Heart left ventricle (tissue), 13 donors: ENCODE results near the gene SHANK3.

Source experiments
- POLR2A ChIP-seq, 2 donors: fragments of 450-650 bp; IDR thresholded peaks; one replicate each; pipeline ENCODE4 v1.6.1; 2017; ENCODE audit warnings: antibody characterized with exemption in 2 of 2, mild to moderate bottlenecking in 2 of 2, moderate library complexity in 2 of 2
- TF ChIP-seq, protein P1 (sequence below), 12 donors: fragments of 200-600 bp; sonication (generic) in 4 of 12; IDR thresholded peaks; one replicate each; pipeline versions ENCODE4 v1.5.0 to v1.8.0; 2018 to 2022; ENCODE audit warnings: antibody characterized with exemption in 12 of 12, mild to moderate bottlenecking in 5 of 12
- donor health status: ischemic (EF 13 %, LVEDD 7.1; RV severe dilation, severe dysfunction).
- donor health status: DM: no; HTN: yes; CAD: no.
- donor health status: DM: no; HTN: no; CAD: no.
- donor health status: ischemic (EF 25% LVEDD 6.9; RV normal size, moderate dysfunction).
- donor health status: ischemic (EF 25% LVEDD 5.7; RV mildly dilated, moderate dysfunction).
- donor health status: ischemic (EF 35%, LVEDD 5.7; RV mildly dilated, moderate dysfunction).
- donor health status: nonischemic (EF 11% LVEDD 7.7; RV severe dilation, severe dysfunction).
- donor health status: DM: yes; HTN: yes; CAD: no.
- donor health status: PGD.
- donor health status: ischemic (EF 29% LVEDD 5.4; RV normal size, mild dysfunction).
- donor health status: nonischemic (EF 23%, LVEDD 6.1; RV moderate dilation, normal function).

DNA sequence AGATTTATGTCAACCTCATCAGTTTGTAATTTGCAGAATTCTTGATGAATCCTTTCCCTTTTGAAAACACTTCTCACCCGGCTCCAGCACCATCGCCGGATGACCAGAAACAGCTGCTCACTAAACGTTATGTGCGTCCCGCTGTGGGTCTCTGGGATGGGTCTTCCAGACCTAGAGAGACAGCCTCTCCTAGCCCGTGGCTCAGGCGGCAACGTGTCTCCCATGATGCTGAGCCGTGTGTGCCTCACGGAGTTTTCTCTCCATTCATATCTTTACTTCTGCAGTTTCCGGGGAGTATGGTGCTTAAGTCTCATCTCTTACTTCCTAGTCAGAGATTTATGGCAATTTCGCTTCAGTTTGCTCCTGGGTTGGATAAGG lies 40.4 kb downstream of the SHANK3 start:
- TF ChIP-seq, protein P1, sequence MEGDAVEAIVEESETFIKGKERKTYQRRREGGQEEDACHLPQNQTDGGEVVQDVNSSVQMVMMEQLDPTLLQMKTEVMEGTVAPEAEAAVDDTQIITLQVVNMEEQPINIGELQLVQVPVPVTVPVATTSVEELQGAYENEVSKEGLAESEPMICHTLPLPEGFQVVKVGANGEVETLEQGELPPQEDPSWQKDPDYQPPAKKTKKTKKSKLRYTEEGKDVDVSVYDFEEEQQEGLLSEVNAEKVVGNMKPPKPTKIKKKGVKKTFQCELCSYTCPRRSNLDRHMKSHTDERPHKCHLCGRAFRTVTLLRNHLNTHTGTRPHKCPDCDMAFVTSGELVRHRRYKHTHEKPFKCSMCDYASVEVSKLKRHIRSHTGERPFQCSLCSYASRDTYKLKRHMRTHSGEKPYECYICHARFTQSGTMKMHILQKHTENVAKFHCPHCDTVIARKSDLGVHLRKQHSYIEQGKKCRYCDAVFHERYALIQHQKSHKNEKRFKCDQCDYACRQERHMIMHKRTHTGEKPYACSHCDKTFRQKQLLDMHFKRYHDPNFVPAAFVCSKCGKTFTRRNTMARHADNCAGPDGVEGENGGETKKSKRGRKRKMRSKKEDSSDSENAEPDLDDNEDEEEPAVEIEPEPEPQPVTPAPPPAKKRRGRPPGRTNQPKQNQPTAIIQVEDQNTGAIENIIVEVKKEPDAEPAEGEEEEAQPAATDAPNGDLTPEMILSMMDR (IDR thresholded peaks at IDR 0.05): no peak
- no peak for TF ChIP-seq POLR2A (IDR thresholded peaks at IDR 0.05)
